ENCODE results near the gene STAMBPL1.

- TF ChIP-seq, protein P1, sequence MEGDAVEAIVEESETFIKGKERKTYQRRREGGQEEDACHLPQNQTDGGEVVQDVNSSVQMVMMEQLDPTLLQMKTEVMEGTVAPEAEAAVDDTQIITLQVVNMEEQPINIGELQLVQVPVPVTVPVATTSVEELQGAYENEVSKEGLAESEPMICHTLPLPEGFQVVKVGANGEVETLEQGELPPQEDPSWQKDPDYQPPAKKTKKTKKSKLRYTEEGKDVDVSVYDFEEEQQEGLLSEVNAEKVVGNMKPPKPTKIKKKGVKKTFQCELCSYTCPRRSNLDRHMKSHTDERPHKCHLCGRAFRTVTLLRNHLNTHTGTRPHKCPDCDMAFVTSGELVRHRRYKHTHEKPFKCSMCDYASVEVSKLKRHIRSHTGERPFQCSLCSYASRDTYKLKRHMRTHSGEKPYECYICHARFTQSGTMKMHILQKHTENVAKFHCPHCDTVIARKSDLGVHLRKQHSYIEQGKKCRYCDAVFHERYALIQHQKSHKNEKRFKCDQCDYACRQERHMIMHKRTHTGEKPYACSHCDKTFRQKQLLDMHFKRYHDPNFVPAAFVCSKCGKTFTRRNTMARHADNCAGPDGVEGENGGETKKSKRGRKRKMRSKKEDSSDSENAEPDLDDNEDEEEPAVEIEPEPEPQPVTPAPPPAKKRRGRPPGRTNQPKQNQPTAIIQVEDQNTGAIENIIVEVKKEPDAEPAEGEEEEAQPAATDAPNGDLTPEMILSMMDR (IDR thresholded peaks at IDR 0.05) = no peak
- TF ChIP-seq, protein P2, sequence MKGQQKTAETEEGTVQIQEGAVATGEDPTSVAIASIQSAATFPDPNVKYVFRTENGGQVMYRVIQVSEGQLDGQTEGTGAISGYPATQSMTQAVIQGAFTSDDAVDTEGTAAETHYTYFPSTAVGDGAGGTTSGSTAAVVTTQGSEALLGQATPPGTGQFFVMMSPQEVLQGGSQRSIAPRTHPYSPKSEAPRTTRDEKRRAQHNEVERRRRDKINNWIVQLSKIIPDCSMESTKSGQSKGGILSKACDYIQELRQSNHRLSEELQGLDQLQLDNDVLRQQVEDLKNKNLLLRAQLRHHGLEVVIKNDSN (IDR thresholded peaks at IDR 0.05; ENCODE audit: borderline replicate concordance, low read depth) = no peak
- TF ChIP-seq JUND (IDR thresholded peaks at IDR 0.05) = no peak
- no peak for TF ChIP-seq GABPA (IDR thresholded peaks at IDR 0.05; ENCODE audit: low read depth)
- TF ChIP-seq RAD21 (IDR thresholded peaks at IDR 0.05; ENCODE audit: low read length) = no peak
- TF ChIP-seq FOXJ3 (CRISPR knock-in tag; IDR thresholded peaks at IDR 0.05) = no peak
Observed at GRCh38 chr10:88831709-88832108, 48.3 kb upstream of the STAMBPL1 start.

Data from SK-N-SH (cell line).